Measurements from ENCODE around the gene OGFR.

Gene OGFR

GRCh38 chr20:62770111-62770910 is 34.3 kb upstream of the OGFR start:
- DNase-seq = no peak

GRCh38 chr20:62770916-62771315 is 33.7 kb upstream of the OGFR start:
- no peak for DNase-seq

GRCh38 chr20:62771396-62772102 is 33.1 kb upstream of the OGFR start:
- DNase-seq = no peak

GRCh38 chr20:62772103-62772611 is 32.5 kb upstream of the OGFR start:
- DNase-seq = no peak

GRCh38 chr20:62772619-62772989 is 32.0 kb upstream of the OGFR start:
- no peak for DNase-seq

GRCh38 chr20:62772990-62773844 is 31.4 kb upstream of the OGFR start:
- no peak for DNase-seq

GRCh38 chr20:62773845-62774714 is 30.6 kb upstream of the OGFR start:
- no peak for DNase-seq

- DNase-seq = no peak
Observed at GRCh38 chr20:62774762-62775161, 29.9 kb upstream of the OGFR start.

- DNase-seq = no peak
Observed at GRCh38 chr20:62775206-62775605, 29.4 kb upstream of the OGFR start.

- no peak for DNase-seq
Observed at GRCh38 chr20:62776035-62776691, 28.5 kb upstream of the OGFR start.

- no peak for DNase-seq
Observed at GRCh38 chr20:62776692-62777527, 27.7 kb upstream of the OGFR start.

GRCh38 chr20:62777528-62777830 is 27.2 kb upstream of the OGFR start:
- DNase-seq = no peak

- DNase-seq = no peak
Observed at GRCh38 chr20:62778058-62778457, 26.6 kb upstream of the OGFR start.

- DNase-seq = no peak
Observed at GRCh38 chr20:62778601-62779416, 25.8 kb upstream of the OGFR start.

- DNase-seq = no peak
Observed at GRCh38 chr20:62779417-62779685, 25.3 kb upstream of the OGFR start.

GRCh38 chr20:62780204-62780603 is 24.4 kb upstream of the OGFR start:
- DNase-seq = no peak

- no peak for DNase-seq
Observed at GRCh38 chr20:62780696-62781095, 23.9 kb upstream of the OGFR start.

GRCh38 chr20:62782149-62782892 is 22.3 kb upstream of the OGFR start:
- DNase-seq = peak; percentile 19

GRCh38 chr20:62782893-62783278 is 21.7 kb upstream of the OGFR start:
- no peak for DNase-seq

- DNase-seq = no peak
Observed at GRCh38 chr20:62784497-62784896, 20.1 kb upstream of the OGFR start.

All from NCI-H146 (cell line).